ENCODE measurements around the gene ESRRB.

ESRRB gene

DNA sequence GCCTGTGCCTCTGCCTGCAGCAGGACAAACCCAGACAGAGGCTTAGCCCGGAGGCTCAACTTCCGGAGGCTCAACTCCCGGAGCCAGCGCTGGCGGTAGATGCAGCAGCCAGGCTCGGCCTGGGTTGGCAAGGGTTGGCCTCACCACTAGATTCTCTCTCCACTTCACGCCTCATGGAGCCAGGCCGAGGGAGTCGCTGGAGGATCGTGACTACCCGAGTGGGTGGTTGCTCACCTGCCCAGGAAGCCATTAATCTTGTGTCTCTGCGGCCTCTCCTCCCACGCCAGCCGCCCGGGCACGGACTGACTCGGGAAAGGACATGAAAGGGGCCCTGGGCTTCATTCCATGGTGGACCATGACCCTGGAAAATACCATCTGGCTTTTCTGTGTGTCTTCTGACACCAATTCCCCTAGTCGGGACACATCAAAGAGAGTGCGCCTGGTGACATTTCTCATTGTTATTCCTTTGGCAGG lies 20.8 kb downstream of the ESRRB start:
- DNase-seq (ENCODE audit: low read depth in 2 of 2) = no peak
- TF ChIP-seq, protein P1, sequence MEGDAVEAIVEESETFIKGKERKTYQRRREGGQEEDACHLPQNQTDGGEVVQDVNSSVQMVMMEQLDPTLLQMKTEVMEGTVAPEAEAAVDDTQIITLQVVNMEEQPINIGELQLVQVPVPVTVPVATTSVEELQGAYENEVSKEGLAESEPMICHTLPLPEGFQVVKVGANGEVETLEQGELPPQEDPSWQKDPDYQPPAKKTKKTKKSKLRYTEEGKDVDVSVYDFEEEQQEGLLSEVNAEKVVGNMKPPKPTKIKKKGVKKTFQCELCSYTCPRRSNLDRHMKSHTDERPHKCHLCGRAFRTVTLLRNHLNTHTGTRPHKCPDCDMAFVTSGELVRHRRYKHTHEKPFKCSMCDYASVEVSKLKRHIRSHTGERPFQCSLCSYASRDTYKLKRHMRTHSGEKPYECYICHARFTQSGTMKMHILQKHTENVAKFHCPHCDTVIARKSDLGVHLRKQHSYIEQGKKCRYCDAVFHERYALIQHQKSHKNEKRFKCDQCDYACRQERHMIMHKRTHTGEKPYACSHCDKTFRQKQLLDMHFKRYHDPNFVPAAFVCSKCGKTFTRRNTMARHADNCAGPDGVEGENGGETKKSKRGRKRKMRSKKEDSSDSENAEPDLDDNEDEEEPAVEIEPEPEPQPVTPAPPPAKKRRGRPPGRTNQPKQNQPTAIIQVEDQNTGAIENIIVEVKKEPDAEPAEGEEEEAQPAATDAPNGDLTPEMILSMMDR (IDR thresholded peaks at IDR 0.05; ENCODE audit: low read depth, low read length) = no peak
- H3K4me3 ChIP-seq (replicated peaks in 1 of 2; ENCODE audit: low read depth in 2 of 2, low read length in 2 of 2) = no peak overlapping the region

DNA sequence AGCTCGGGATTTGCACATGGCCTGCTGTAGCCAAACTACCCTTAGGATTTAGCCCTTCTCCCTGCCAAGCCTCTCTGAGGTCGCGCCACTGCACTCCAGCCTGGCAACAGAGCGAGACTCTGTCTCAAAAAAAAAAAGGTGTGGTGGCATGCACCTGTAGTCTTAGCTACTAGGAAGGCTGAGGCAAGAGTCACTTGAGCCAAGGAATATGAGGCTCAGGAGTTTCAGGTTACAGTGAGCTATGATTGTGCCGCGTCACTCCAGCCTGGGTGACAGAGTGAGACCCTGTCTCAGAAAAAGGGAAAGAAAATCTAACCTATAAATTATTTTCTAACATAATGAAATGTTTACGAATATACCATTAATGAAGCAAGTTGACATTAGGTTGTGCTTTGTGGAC lies 29.7 kb downstream of the ESRRB start:
- H3K4me3 ChIP-seq (replicated peaks in 1 of 2; ENCODE audit: low read depth in 2 of 2, low read length in 2 of 2) = no peak overlapping the region

GRCh38 chr14:76407449-76408150 lies 31.7 kb downstream of the ESRRB start:
- no peak overlapping the region for H3K4me3 ChIP-seq (replicated peaks in 1 of 2; ENCODE audit: low read depth in 2 of 2, low read length in 2 of 2)
- no peak for DNase-seq (ENCODE audit: low read depth in 2 of 2)
- TF ChIP-seq, protein P1 (IDR thresholded peaks at IDR 0.05; ENCODE audit: low read depth, low read length) = no peak

More for the DNA sequence above, 29.7 kb downstream of the ESRRB start:
- TF ChIP-seq, protein P1 (IDR thresholded peaks at IDR 0.05; ENCODE audit: low read depth, low read length) = no peak
- DNase-seq (ENCODE audit: low read depth in 2 of 2) = no peak

GRCh38 chr14:76408877-76409276 lies 32.9 kb downstream of the ESRRB start:
- no peak for DNase-seq (ENCODE audit: low read depth in 2 of 2)
- TF ChIP-seq, protein P1 (IDR thresholded peaks at IDR 0.05; ENCODE audit: low read depth, low read length) = no peak
- H3K4me3 ChIP-seq (replicated peaks in 1 of 2; ENCODE audit: low read depth in 2 of 2, low read length in 2 of 2) = no peak overlapping the region

- TF ChIP-seq, protein P1 (IDR thresholded peaks at IDR 0.05; ENCODE audit: low read depth, low read length) = no peak
- no peak for DNase-seq (ENCODE audit: low read depth in 2 of 2)
- no peak overlapping the region for H3K4me3 ChIP-seq (replicated peaks in 1 of 2; ENCODE audit: low read depth in 2 of 2, low read length in 2 of 2)
Measured at GRCh38 chr14:76412501-76412900, 36.6 kb downstream of the ESRRB start.

GRCh38 chr14:76413106-76413961 lies 37.4 kb downstream of the ESRRB start:
- TF ChIP-seq, protein P1 (IDR thresholded peaks at IDR 0.05; ENCODE audit: low read depth, low read length) = no peak
- no peak overlapping the region for H3K4me3 ChIP-seq (replicated peaks in 1 of 2; ENCODE audit: low read depth in 2 of 2, low read length in 2 of 2)
- no peak for DNase-seq (ENCODE audit: low read depth in 2 of 2)

Data from cardiac fibroblast (primary cell).